GM21526 (cell line): ENCODE results near the gene MATN1.
"Not testable (repeated sequence)": the region's sequence is repeated elsewhere in the genome, so short reads cannot be mapped to it uniquely, and the experiment has no call there.

ENCODE experiments used
- ATAC-seq: cut with Tn5 transposase; IDR thresholded peaks from one replicate; pipeline ENCODE4 v1.9.1; 2021; ENCODE audit warnings: moderate library complexity; ENCODE audit not compliant: unreplicated experiment, low FRiP score

Gene MATN1

GRCh38 chr1:30723331-30723755 lies at the start of gene MATN1:
Gene MATN1, minus strand, starts transcription at chr1:30723585. Its CDS starts 34 bp downstream, at chr1:30723551.
- no peak for ATAC-seq

- ATAC-seq: no peak
Observed at GRCh38 chr1:30771005-30771404, 47.6 kb upstream of the MATN1 start.

GRCh38 chr1:30770150-30770549 lies 46.8 kb upstream of the MATN1 start:
- no peak for ATAC-seq

GRCh38 chr1:30768830-30769718 lies 45.7 kb upstream of the MATN1 start:
- no peak for ATAC-seq

GRCh38 chr1:30768159-30768829 lies 44.9 kb upstream of the MATN1 start:
- no peak for ATAC-seq

GRCh38 chr1:30766948-30767347 lies 43.6 kb upstream of the MATN1 start:
- not testable (repeated sequence) for ATAC-seq

GRCh38 chr1:30765556-30766434 lies 42.4 kb upstream of the MATN1 start:
- no peak for ATAC-seq

- no peak for ATAC-seq
Observed at GRCh38 chr1:30764939-30765555, 41.7 kb upstream of the MATN1 start.

GRCh38 chr1:30764396-30764795 lies 41.0 kb upstream of the MATN1 start:
- no peak for ATAC-seq

- ATAC-seq: no peak
Observed at GRCh38 chr1:30763651-30764248, 40.4 kb upstream of the MATN1 start.

- no peak for ATAC-seq
Observed at GRCh38 chr1:30762930-30763650, 39.7 kb upstream of the MATN1 start.

- ATAC-seq: no peak
Observed at GRCh38 chr1:30762152-30762929, 39.0 kb upstream of the MATN1 start.

GRCh38 chr1:30761381-30762151 lies 38.2 kb upstream of the MATN1 start:
- ATAC-seq: no peak

- no peak for ATAC-seq
Observed at GRCh38 chr1:30760596-30761324, 37.4 kb upstream of the MATN1 start.

- ATAC-seq: no peak
Observed at GRCh38 chr1:30759718-30760281, 36.4 kb upstream of the MATN1 start.

- no peak for ATAC-seq
Observed at GRCh38 chr1:30758785-30759380, 35.5 kb upstream of the MATN1 start.
